ENCODE measurements around the gene PAK3.

PAK3 gene

GRCh38 chrX:111264385-111264784, 168.4 kb downstream of the PAK3 start:
- no peak for DNase-seq (ENCODE audit: low spot score)

GRCh38 chrX:111265486-111265885, 169.5 kb downstream of the PAK3 start:
- DNase-seq (ENCODE audit: low spot score), result no peak

DNA sequence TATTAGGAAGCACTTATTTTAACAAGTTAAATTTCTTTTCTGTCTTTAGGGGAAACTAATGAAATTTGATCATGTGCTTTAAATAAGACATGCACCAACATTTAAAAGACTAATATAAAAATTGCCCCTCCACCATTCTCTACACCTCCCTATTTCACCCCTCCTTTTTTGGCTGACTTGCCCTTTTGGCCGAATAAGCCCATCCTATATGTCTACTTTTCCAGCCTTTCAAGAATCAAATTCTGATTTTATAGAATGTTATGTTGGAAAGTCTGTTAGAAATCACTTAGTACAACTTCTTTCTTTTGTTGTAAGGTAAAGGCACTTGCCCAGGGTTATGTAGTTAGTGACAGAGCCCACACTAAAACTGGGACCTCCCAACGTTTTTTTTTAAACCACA, 172.5 kb downstream of the PAK3 start:
- DNase-seq (ENCODE audit: low spot score), result no peak

- DNase-seq (ENCODE audit: low spot score), result no peak
Observed at GRCh38 chrX:111270339-111270738, 174.3 kb downstream of the PAK3 start, which contains the start of gene CAPN6. TSS of gene CAPN6 (minus strand) at chrX:111270483. CDS start at chrX:111263936, 6,547 bp downstream.
